Suprapubic skin (tissue), 4 donors: ENCODE data around the gene RAB40C.

Experiments used
- EP300 ChIP-seq: sonication (generic); formaldehyde crosslinking; IDR thresholded peaks from one replicate; pipeline ENCODE4 v1.6.1; 2017; ENCODE audit warnings: antibody characterized with exemption
- POLR2A ChIP-seq, 2 donors: fragments of 450-650 bp; IDR thresholded peaks; one replicate each; pipeline ENCODE4 v1.6.1; 2017; ENCODE audit warnings: antibody characterized with exemption in 2 of 2, mild to moderate bottlenecking in 2 of 2, moderate library complexity in 2 of 2
- POLR2AphosphoS5 ChIP-seq, 3 donors: sonication (generic); formaldehyde crosslinking; IDR thresholded peaks; one replicate each; pipeline ENCODE4 v1.6.1; 2017; ENCODE audit warnings: antibody characterized with exemption in 3 of 3
- TF ChIP-seq, protein P1 (sequence below), 2 donors: fragments of 200-600 bp in 1 of 2; fragments of 450-650 bp in 1 of 2; sonication (generic) in 1 of 2; IDR thresholded peaks; one replicate each; pipeline ENCODE4 v1.5.1; 2016 to 2019; ENCODE audit warnings: antibody characterized with exemption in 2 of 2, mild to moderate bottlenecking in 1 of 2, moderate library complexity in 1 of 2

DNA sequence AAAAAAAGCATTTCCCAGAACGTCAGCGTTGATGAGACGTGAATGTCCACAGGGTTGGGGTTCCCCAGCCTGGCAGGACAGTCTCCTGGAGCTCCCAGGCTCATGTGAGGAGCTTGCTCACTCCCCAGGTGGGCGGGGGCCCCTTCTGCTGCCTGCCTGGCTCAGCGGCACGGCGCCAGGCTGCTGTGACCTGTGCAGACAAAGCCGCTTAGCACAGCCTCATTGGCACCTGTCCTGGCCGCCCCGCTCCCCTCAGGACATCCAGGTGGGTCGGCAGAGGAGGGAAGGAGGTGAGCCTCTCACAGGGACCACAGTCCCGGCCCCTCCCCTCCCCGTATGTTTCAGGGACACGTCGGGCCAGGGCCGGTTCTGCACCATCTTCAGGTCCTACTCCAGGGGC lies 28.0 kb downstream of the RAB40C start:
- TF ChIP-seq POLR2AphosphoS5 (IDR thresholded peaks at IDR 0.05) (no peak), POLR2A (IDR thresholded peaks at IDR 0.05) (no peak), EP300 (no peak)
- TF ChIP-seq, protein P1, sequence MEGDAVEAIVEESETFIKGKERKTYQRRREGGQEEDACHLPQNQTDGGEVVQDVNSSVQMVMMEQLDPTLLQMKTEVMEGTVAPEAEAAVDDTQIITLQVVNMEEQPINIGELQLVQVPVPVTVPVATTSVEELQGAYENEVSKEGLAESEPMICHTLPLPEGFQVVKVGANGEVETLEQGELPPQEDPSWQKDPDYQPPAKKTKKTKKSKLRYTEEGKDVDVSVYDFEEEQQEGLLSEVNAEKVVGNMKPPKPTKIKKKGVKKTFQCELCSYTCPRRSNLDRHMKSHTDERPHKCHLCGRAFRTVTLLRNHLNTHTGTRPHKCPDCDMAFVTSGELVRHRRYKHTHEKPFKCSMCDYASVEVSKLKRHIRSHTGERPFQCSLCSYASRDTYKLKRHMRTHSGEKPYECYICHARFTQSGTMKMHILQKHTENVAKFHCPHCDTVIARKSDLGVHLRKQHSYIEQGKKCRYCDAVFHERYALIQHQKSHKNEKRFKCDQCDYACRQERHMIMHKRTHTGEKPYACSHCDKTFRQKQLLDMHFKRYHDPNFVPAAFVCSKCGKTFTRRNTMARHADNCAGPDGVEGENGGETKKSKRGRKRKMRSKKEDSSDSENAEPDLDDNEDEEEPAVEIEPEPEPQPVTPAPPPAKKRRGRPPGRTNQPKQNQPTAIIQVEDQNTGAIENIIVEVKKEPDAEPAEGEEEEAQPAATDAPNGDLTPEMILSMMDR (IDR thresholded peaks at IDR 0.05): no peak
